CD4-positive, alpha-beta T cell treated with Interleukin-4 for 4 hours (primary cell): ENCODE measurements around the gene MTUS2.

Source experiments
- DNase-seq: peaks from one replicate; pipeline ENCODE4 v3.0.0-alpha.2; 2020

Gene MTUS2

GRCh38 chr13:28859717-28860116, 39.6 kb downstream of the MTUS2 start:
- no peak for DNase-seq

GRCh38 chr13:28864544-28864943, 44.4 kb downstream of the MTUS2 start:
- DNase-seq, result no peak

GRCh38 chr13:28865149-28865744, 45.1 kb downstream of the MTUS2 start:
- no peak for DNase-seq

GRCh38 chr13:28865951-28866350, 45.8 kb downstream of the MTUS2 start:
- no peak for DNase-seq

- DNase-seq, result no peak
These were observed 46.8 kb downstream of the MTUS2 start for GRCh38 chr13:28866932-28867331.

GRCh38 chr13:28867564-28867963, 47.4 kb downstream of the MTUS2 start:
- DNase-seq, result no peak

- DNase-seq, result no peak
These were observed 52.5 kb downstream of the MTUS2 start for GRCh38 chr13:28872427-28873176.

GRCh38 chr13:28875846-28876615, 55.9 kb downstream of the MTUS2 start:
- no peak for DNase-seq

- DNase-seq, result no peak
These were observed 57.3 kb downstream of the MTUS2 start for GRCh38 chr13:28877408-28877807.

GRCh38 chr13:28885181-28885580, 65.0 kb downstream of the MTUS2 start:
- DNase-seq, result no peak

- DNase-seq, result no peak
These were observed 69.1 kb downstream of the MTUS2 start for GRCh38 chr13:28889086-28889732.

- DNase-seq, result no peak
These were observed 70.6 kb downstream of the MTUS2 start for GRCh38 chr13:28890712-28891111.

- DNase-seq, result no peak
These were observed 97.9 kb downstream of the MTUS2 start for GRCh38 chr13:28918030-28918429.

GRCh38 chr13:28922341-28922740, 102.2 kb downstream of the MTUS2 start:
- DNase-seq, result no peak

- DNase-seq, result no peak
These were observed 115.0 kb downstream of the MTUS2 start for GRCh38 chr13:28935104-28935503.

GRCh38 chr13:28942906-28943305, 122.8 kb downstream of the MTUS2 start:
- DNase-seq, result no peak

- no peak for DNase-seq
These were observed 133.7 kb downstream of the MTUS2 start for GRCh38 chr13:28953714-28954418.

- DNase-seq, result no peak
These were observed 134.2 kb downstream of the MTUS2 start for GRCh38 chr13:28954419-28954725.

- DNase-seq, result no peak
These were observed 134.7 kb downstream of the MTUS2 start for GRCh38 chr13:28954810-28955209.

- no peak for DNase-seq
These were observed 135.3 kb downstream of the MTUS2 start for GRCh38 chr13:28955264-28955966.

- no peak for DNase-seq
These were observed 137.9 kb downstream of the MTUS2 start for GRCh38 chr13:28958018-28958417.

- DNase-seq, result no peak
These were observed 138.3 kb downstream of the MTUS2 start for GRCh38 chr13:28958441-28958840.
